GM20000 (cell line): ENCODE results near the gene TMEM170B.

ENCODE experiments used
- DNase-seq: peaks from one replicate; pipeline ENCODE4 v3.0.0; 2012; ENCODE audit warnings: low spot score
- TF ChIP-seq, protein P1 (sequence below): IDR thresholded peaks from 2 replicates; pipeline ENCODE4 v1.5.1; 2012; ENCODE audit warnings: mild to moderate bottlenecking, control low read depth; ENCODE audit errors: extremely low read depth, missing control alignments

Gene TMEM170B, protein sequence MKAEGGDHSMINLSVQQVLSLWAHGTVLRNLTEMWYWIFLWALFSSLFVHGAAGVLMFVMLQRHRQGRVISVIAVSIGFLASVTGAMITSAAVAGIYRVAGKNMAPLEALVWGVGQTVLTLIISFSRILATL

DNA sequence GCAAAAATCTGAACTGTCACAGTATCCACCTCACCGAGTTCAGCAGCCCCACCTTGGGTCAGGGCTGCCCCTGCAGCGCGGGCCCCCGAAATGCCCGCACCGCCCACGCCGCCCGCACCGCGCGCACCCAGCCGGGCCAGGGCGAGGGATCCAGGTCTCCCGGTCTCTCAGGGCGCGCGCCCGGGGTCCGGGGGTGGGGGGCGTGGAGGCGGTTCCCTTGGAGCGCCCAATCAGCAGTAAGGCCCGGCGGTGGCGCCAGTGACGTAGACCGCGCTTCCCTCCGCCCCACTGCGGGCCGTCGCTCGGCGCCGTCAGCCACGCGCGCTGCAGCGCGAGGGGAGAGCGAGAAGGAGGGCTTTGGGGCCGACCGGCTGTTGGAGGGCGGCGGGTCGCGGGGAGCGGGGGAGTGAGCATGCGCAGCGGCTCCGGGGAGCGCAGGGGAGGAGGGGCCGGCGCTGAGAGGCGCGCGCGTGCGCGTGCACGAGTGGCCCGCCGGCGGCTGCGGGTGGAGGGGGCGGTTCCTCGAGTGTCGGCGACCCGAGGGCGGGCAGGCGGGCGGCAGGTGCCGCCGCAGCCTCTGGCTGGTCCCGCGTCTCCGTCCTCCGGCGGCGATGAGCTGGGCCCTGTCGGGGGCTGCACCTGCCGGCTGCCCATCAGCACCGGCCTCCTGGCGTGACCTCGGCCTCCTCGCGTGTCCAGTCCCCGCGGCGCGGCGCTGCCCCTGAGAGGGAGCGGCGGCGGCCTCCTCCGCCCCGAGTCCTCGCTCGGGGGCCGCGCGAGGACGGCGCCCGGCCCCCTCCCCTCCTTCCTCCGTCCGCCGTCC is at the start of gene TMEM170B:
TMEM170B (plus strand) TSS at position 521 of the 823 bp plus-strand sequence. CDS start 529 bp downstream, outside the sequence.
- TF ChIP-seq, protein P1, sequence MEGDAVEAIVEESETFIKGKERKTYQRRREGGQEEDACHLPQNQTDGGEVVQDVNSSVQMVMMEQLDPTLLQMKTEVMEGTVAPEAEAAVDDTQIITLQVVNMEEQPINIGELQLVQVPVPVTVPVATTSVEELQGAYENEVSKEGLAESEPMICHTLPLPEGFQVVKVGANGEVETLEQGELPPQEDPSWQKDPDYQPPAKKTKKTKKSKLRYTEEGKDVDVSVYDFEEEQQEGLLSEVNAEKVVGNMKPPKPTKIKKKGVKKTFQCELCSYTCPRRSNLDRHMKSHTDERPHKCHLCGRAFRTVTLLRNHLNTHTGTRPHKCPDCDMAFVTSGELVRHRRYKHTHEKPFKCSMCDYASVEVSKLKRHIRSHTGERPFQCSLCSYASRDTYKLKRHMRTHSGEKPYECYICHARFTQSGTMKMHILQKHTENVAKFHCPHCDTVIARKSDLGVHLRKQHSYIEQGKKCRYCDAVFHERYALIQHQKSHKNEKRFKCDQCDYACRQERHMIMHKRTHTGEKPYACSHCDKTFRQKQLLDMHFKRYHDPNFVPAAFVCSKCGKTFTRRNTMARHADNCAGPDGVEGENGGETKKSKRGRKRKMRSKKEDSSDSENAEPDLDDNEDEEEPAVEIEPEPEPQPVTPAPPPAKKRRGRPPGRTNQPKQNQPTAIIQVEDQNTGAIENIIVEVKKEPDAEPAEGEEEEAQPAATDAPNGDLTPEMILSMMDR: no peak
- DNase-seq: peak; percentile 99

DNA sequence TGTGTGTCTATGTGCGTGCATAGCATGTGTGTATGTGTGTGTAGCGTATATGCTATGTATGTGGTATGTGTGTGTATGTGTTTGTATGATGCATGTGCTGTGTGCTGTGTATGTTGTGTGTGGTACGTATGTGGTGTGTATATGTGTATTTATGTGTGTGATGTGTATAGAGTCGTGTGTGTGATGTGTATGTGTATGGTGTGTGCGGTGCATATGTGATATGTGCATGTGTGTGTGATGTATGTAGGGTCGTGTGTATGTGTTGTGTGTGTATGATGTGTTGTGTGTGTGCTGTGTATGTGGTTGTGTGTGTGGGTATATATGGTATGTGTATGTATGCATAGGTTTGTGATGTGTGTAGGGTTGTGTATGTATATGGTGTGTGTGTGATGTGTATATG is 46.6 kb upstream of the TMEM170B start:
- TF ChIP-seq, protein P1: no peak
- DNase-seq: no peak

DNA sequence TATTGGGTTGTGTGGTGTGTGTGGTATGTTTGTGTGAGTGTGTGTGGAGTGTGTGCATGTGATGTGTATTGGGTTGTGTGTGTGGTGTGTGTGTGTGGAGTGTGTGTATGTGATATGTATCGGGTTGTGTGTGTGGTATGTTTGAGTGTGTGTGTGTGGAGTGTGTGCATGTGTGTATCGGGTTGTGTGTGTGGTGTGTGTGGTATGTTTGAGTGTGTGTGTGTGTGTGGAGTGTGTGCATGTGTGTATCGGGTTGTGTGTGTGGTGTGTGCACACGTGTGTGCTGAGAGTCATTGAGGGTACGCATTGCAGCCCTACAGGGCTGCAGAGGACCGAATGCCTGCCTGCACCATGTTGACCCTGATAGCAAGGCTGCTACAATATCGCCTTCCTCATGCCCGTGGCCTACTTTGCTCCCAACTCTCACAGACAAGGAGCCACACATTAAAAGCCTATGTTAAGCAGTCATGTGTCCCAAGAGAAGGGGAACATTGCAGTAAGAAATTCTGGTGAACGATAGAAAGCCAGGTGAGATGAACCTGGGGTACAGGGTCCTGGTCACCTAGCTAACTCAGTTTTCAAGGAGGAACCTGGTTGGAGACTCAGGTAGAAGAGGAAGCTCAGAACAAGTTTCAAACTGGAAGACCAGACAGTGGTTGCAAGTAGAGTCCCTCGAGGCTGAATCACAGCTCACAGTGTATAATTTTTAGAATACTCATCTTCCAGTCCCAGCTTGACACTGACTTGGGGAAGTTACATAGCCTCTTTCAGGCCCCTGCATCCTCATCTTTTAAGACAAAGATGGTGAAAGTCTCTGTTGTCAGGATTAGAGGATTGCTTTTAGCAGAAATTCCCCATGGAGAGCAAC is 45.7 kb upstream of the TMEM170B start:
- TF ChIP-seq, protein P1: no peak
- DNase-seq: peak; percentile 27

DNA sequence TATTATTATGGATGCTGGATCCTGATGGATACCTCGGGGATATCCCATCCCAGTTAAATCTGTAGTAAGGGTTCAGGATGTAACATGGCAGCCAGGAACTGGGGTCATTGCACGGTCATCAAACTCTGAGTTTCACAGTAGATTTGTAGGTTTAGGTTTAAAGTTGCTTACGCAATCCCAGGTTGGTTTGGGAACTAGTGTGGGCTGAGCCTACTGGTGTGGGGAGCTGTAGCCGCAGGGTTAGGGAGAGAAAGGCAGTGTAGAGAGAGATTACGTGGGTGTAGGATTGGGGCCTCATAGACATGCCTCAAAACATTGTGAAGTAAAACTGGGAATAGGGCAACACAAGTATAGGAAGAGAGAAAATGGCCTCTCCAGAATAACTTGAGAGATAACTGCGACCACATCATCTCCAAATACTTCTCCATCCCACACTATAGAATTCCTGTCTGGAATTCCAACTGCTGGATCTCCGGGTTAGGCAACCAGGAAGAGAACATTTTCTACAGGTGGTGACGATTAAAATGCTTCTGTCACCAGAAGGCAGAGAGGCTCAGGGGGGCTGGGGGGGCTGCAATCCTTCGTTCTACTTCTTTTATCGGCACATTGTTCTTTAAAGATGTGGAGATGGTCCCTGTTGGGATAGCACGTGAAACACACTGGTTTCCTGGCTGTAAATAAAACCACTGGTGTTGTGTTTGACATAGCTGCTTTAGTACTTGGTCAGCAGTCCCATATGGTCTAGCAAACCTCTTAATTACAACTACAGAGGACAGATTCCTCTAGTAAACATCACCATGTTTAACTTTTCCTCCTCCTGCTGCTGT is 44.9 kb upstream of the TMEM170B start:
- TF ChIP-seq, protein P1: no peak
- DNase-seq: no peak

DNA sequence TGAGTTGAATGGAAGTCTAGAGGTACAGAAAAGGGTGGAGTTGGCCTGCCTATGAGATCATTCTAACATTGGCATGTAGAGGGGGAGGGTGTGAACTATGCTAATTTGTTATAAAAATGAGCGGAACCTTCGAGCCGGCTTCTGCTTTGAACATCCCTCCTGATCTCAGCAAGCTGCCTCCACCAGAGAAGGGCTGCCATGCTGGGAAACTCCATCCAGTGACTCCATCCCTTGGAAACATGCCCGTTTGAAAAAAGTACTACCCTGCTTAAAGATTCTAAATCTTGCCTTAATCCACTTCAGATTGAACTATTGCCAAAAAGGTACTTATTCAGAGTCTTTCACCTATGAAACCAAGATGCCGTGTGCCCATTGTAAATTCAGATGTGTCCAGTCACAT is 43.6 kb upstream of the TMEM170B start:
- TF ChIP-seq, protein P1: no peak
- no peak for DNase-seq

DNA sequence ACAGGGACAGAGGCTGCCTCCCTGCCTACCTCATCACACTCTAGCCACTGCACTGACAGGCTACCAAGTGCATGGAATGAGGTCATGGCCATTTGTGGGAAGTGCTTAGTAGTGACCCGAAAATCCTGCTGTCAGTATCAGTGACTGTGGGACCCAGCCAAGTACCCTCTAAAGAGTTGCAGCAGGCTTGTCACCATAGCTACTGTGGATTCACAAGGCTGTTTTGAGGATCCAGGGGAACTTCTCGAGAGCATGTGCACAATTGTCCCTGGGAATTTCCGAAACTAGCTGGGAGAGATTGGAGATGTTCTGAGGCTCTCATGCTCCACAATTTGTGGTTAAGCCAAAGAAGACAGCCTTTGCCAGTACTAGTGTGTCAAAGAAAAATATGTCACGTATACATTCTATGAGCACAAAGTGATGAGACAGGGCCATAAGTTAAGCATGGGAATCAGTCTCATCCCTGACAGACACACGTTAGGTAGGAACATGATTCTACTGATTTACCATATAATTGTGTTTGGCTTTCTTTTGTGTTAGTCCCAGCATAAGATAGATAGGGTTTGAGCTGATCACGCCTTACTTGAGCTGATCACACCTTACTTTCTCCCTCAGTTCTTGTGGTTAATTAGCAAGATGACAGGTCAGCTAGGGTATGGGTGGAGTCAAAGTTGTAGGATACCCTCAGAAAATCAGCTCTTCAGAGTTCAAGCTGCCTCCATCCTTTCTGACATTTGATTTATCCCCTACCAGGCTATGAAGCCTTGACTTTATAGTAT is 42.6 kb upstream of the TMEM170B start:
- DNase-seq: peak; percentile 27
- TF ChIP-seq, protein P1: no peak
